HG02973 (cell line): ENCODE results near the gene NUDT19.

ENCODE experiments used
- ATAC-seq: cut with Tn5 transposase; IDR thresholded peaks from one replicate; pipeline ENCODE4 v1.9.1; 2021; ENCODE audit warnings: moderate library complexity; ENCODE audit not compliant: unreplicated experiment

Gene NUDT19

DNA sequence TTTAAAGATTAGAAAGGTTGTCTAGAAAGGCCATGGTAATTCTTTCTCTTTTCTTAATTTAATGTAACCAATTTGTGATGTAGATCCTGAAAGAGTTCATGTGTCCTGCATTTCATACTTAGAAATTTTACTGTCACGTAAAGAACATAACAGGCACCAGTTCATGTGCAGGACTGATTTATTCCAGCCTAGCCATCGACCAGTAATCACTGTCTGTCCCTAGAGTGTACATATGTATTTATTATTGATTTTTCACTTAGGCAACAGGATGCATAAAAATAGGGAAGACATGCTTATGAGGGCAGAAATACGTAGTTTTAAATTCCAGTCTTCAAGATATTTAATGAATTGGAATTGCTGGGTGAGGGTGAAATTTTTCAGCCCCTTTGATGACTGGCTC is 65.6 kb downstream of the NUDT19 start:
- ATAC-seq, result no peak
